Measurements from ENCODE around the gene ABCC3. TPM values are rescaled to one million over a fixed set of nuclear protein-coding genes. Genes with fewer than 3 reads are reported as not detected.

Gene ABCC3
- total and polyA plus RNA-seq, 9 of the 15 experiments (the other 6 are each of a cell fraction or from before 2014, with no cell fraction given) = 0.03 to 1.6 (median 0.42) TPM; not detected in 5

DNA sequence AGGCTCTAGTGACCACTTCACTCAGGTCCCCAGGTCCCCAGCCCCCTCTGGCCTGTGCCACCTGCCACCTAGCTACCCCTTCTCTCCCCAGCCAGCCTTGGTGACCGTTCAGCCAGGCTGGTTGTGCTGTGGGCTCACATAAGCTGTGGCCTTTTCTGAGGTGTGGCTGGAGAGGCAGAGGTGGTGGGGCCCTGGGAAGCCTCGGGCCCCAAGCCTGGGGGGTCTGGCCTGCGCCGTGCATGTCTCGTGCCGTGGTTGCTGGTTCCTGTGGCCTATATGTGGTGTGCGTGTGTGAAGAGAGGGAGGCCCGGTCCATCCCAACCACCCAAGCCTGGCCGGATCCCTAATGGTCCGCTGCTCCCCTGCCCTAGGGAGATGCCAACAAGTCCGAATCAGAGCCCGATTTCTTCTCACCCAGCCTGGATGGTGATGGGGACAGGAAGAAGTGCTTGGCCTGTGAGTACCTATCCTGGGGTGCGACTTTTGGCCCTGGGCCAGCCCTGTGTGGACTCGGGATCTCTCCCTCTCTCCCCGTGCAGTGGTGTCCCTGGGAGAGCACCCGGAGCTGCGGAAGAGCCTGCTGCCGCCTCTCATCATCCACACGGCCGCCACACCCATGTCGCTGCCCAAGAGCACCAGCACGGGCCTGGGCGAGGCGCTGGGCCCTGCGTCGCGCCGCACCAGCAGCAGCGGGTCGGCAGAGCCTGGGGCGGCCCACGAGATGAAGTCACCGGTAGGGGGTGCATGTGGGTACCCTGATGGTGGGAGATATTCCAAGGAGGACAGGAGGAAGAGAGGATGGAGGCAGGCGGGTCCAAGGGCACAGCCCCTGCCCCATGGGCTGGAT, 38.3 kb upstream of the ABCC3 start:
- no peaks in the 10 kb centered on the region for H3K9me1 ChIP-seq (ENCODE audit: control insufficient read depth, insufficient read depth, low read length)
- H4K20me1 ChIP-seq (replicated peaks; ENCODE audit: control insufficient read depth, insufficient read depth, low read length) = peaks cover 7% of the 10 kb centered on the region
- H3K9me3 ChIP-seq (replicated peaks; ENCODE audit: control insufficient read depth, insufficient read depth, low read depth, low read length) = no peaks in the 10 kb centered on the region
- ChIA-PET POLR2A (no interaction called here), CTCF (ENCODE audit: low intra/inter-chr PET ratio) (no interaction called here)
- no peak overlapping the region for H3K27ac ChIP-seq (ENCODE audit: extremely low read depth, low read depth, low read length)
- H2AFZ ChIP-seq (ENCODE audit: low read depth, low read length) = no peak overlapping the region
- no peak for FAIRE-seq
- intact Hi-C loops (cut with micrococcal nuclease) (no loop called here), in situ Hi-C loops (cut with MboI) (no loop called here)
- H3K36me3 ChIP-seq (ENCODE audit: control insufficient read depth, insufficient read depth, low read length) = no peaks in the 10 kb centered on the region
- H3K4me2 ChIP-seq (ENCODE audit: insufficient read depth, low read length) = no peak overlapping the region
- 5% methylated on average over 33 of the region's 34 CpGs for WGBS (ENCODE audit: insufficient coverage, low coverage, missing lambda C conversion rate)
- H3K79me2 ChIP-seq (ENCODE audit: control insufficient read depth, insufficient read depth, low read length) = no peaks in the 10 kb centered on the region
- ATAC-seq = peak; percentile 89
- BruUV-seq (replicated peaks) = no TSS peak
- H3K4me1 ChIP-seq (replicated peaks in 1 of 2; ENCODE audit: control insufficient read depth in 2 of 2, insufficient read depth in 2 of 2, low read length in 2 of 2) = peaks cover 0 to 24% of the 10 kb centered on the region in 2 experiments; a peak in 2 of 5 replicates
- H3K4me3 ChIP-seq = no peak overlapping the region
- peaks cover 45 to 83% of the 10 kb centered on the region in 2 experiments for H3K27me3 ChIP-seq (ENCODE audit: control insufficient read depth in 2 of 2, insufficient read depth in 2 of 2, low read length in 2 of 2)
- peak overlapping the region in 1 of 2 experiments; percentile 78; a peak in 1 of 4 replicates for H3K9ac ChIP-seq (ENCODE audit: insufficient read depth in 1 of 2, low read depth in 2 of 2, low read length in 2 of 2)
- peak; percentile 57 to 76 (median 70) for DNase-seq (ENCODE audit: extremely low read depth in 1 of 4, low spot score in 3 of 4)
- TF ChIP-seq ZNF79 (CRISPR knock-in tag; IDR thresholded peaks at IDR 0.05; ENCODE audit: low read depth) (no peak), XRCC3 (IDR thresholded peaks at IDR 0.05) (no peak), ZNF445 (CRISPR knock-in tag; IDR thresholded peaks at IDR 0.05; ENCODE audit: low read depth) (no peak), ZNF217 (CRISPR knock-in tag; IDR thresholded peaks at IDR 0.05) (no peak), ZNF76 (CRISPR knock-in tag; IDR thresholded peaks at IDR 0.05; ENCODE audit: borderline replicate concordance) (no peak), SRSF7 (optimal IDR thresholded peaks at IDR 0.05; ENCODE audit: low read depth, low read length) (no peak), RFX5 (IDR thresholded peaks at IDR 0.05; ENCODE audit: low read depth, low read length) (no peak), KAT2B (IDR thresholded peaks at IDR 0.05; ENCODE audit: low read depth, low read length) (no peak), CTBP1 (IDR thresholded peaks at IDR 0.05; ENCODE audit: borderline replicate concordance) (peak; percentile 25; the same call in 1 of the 2 replicates), MYNN (IDR thresholded peaks at IDR 0.05) (no peak), MYNN (CRISPR knock-in tag; IDR thresholded peaks at IDR 0.05) (no peak), MTA3 (IDR thresholded peaks at IDR 0.05; ENCODE audit: borderline replicate concordance) (no peak), TCF7L2 (IDR thresholded peaks at IDR 0.05; ENCODE audit: low read depth, low read length) (no peak)
- TF ChIP-seq, protein P1, sequence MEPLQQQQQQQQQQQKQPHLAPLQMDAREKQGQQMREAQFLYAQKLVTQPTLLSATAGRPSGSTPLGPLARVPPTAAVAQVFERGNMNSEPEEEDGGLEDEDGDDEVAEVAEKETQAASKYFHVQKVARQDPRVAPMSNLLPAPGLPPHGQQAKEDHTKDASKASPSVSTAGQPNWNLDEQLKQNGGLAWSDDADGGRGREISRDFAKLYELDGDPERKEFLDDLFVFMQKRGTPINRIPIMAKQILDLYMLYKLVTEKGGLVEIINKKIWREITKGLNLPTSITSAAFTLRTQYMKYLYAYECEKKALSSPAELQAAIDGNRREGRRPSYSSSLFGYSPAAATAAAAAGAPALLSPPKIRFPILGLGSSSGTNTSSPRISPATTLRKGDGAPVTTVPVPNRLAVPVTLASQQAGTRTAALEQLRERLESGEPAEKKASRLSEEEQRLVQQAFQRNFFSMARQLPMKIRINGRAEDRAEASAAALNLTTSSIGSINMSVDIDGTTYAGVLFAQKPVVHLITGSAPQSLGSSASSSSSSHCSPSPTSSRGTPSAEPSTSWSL (CRISPR knock-in tag; IDR thresholded peaks at IDR 0.05; ENCODE audit: borderline replicate concordance) = no peak
- TF ChIP-seq, protein P2, sequence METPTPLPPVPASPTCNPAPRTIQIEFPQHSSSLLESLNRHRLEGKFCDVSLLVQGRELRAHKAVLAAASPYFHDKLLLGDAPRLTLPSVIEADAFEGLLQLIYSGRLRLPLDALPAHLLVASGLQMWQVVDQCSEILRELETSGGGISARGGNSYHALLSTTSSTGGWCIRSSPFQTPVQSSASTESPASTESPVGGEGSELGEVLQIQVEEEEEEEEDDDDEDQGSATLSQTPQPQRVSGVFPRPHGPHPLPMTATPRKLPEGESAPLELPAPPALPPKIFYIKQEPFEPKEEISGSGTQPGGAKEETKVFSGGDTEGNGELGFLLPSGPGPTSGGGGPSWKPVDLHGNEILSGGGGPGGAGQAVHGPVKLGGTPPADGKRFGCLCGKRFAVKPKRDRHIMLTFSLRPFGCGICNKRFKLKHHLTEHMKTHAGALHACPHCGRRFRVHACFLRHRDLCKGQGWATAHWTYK (CRISPR knock-in tag; IDR thresholded peaks at IDR 0.05) = no peak
- TF ChIP-seq, protein P3, sequence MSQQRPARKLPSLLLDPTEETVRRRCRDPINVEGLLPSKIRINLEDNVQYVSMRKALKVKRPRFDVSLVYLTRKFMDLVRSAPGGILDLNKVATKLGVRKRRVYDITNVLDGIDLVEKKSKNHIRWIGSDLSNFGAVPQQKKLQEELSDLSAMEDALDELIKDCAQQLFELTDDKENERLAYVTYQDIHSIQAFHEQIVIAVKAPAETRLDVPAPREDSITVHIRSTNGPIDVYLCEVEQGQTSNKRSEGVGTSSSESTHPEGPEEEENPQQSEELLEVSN (IDR thresholded peaks at IDR 0.05; ENCODE audit: borderline replicate concordance in 1 of 2, extremely low read depth in 1 of 2, insufficient read depth in 1 of 2, insufficient read length in 1 of 2, low read depth in 1 of 2, low read length in 1 of 2, poor library complexity in 1 of 2, severe bottlenecking in 1 of 2) = peak in 1 of 2 experiments; percentile 19
- TF ChIP-seq, protein P4, sequence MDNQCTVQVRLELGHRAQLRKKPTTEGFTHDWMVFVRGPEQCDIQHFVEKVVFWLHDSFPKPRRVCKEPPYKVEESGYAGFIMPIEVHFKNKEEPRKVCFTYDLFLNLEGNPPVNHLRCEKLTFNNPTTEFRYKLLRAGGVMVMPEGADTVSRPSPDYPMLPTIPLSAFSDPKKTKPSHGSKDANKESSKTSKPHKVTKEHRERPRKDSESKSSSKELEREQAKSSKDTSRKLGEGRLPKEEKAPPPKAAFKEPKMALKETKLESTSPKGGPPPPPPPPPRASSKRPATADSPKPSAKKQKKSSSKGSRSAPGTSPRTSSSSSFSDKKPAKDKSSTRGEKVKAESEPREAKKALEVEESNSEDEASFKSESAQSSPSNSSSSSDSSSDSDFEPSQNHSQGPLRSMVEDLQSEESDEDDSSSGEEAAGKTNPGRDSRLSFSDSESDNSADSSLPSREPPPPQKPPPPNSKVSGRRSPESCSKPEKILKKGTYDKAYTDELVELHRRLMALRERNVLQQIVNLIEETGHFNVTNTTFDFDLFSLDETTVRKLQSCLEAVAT (IDR thresholded peaks at IDR 0.05) = no peak
